Neural progenitor cell (in vitro differentiated cells): ENCODE results near the gene CLIP4. TPM values are rescaled to one million over a fixed set of nuclear protein-coding genes. Genes with fewer than 3 reads are reported as not detected.
A peak's percentile ranks its signal among the peaks of the same experiment; 100 is the strongest.

Experiments used
- DNase-seq: peaks from one replicate; pipeline ENCODE4 v3.0.0-alpha.2; 2016; ENCODE audit warnings: low spot score
- H2AFZ ChIP-seq: fragments of 200-600 bp; sonication (generic); replicated peaks from 2 replicates; pipeline ENCODE4 v1.6.1; 2016; ENCODE audit warnings: antibody characterized with exemption
- H3F3A ChIP-seq: fragments of 200-600 bp; sonication (generic); 2 replicates; pipeline ENCODE4 v1.6.1; 2016; ENCODE audit warnings: antibody characterized with exemption, low read depth
- H3K27ac ChIP-seq: fragments of 200-600 bp; sonication (generic); 2 replicates; pipeline ENCODE4 v1.5.1; 2016; ENCODE audit warnings: mild to moderate bottlenecking
- H3K27me3 ChIP-seq: fragments of 200-600 bp; sonication (generic); 2 replicates; pipeline ENCODE4 v1.6.1; 2016; ENCODE audit warnings: mild to moderate bottlenecking, moderate library complexity
- H3K36me3 ChIP-seq: fragments of 200-600 bp; sonication (generic); 2 replicates; pipeline ENCODE4 v1.5.1; 2016
- H3K4me1 ChIP-seq: fragments of 200-600 bp; sonication (generic); 2 replicates; pipeline ENCODE4 v1.6.1; 2016; ENCODE audit warnings: mixed run types
- H3K4me2 ChIP-seq: fragments of 200-600 bp; sonication (generic); 2 replicates; pipeline ENCODE4 v1.6.1; 2016
- H3K4me3 ChIP-seq: fragments of 200-600 bp; sonication (generic); 2 replicates; pipeline ENCODE4 v1.5.1; 2016
- H3K79me2 ChIP-seq: fragments of 200-600 bp; sonication (generic); 2 replicates; pipeline ENCODE4 v1.6.1; 2016; ENCODE audit warnings: low read depth
- H3K9ac ChIP-seq: fragments of 200-600 bp; sonication (generic); 2 replicates; pipeline ENCODE4 v1.6.1; 2016
- H3K9me3 ChIP-seq: fragments of 200-600 bp; sonication (generic); 2 replicates; pipeline ENCODE4 v1.5.1; 2016; ENCODE audit warnings: low read depth
- H4K20me1 ChIP-seq: fragments of 200-600 bp; sonication (generic); 2 replicates; pipeline ENCODE4 v1.6.1; 2016; ENCODE audit warnings: low read depth
- H3K27ac Mint-ChIP-seq: 3 replicates; pipeline ENCODE4 v1.8.0; 2021; ENCODE audit warnings: mixed read lengths
- H3K27me3 Mint-ChIP-seq: 2 replicates; pipeline ENCODE4 v1.8.0; 2022; ENCODE audit warnings: low read depth, mild to moderate bottlenecking, inconsistent platforms, moderate library complexity, mixed read lengths; ENCODE audit not compliant: insufficient read depth
- H3K36me3 Mint-ChIP-seq: 3 replicates; pipeline ENCODE4 v1.8.0; 2021; ENCODE audit warnings: mixed read lengths
- H3K4me1 Mint-ChIP-seq: 3 replicates; pipeline ENCODE4 v1.8.0; 2021; ENCODE audit warnings: mixed read lengths
- H3K4me3 Mint-ChIP-seq: 3 replicates; pipeline ENCODE4 v1.8.0; 2021; ENCODE audit warnings: mild to moderate bottlenecking, moderate library complexity, mixed read lengths
- H3K9me3 Mint-ChIP-seq: 3 replicates; pipeline ENCODE4 v1.8.0; 2020; ENCODE audit warnings: mixed read lengths
- CTCF ChIP-seq: fragments of 200-600 bp; sonication (generic); IDR thresholded peaks from 2 replicates; pipeline ENCODE4 v1.5.1; 2017; ENCODE audit warnings: antibody characterized with exemption, mild to moderate bottlenecking
- EZH2 ChIP-seq: fragments of 200-600 bp; sonication (generic); IDR thresholded peaks from 2 replicates; pipeline ENCODE4 v1.6.1; 2017; ENCODE audit warnings: antibody characterized with exemption, mild to moderate bottlenecking, moderate library complexity
- EZH2phosphoT487 ChIP-seq: fragments of 200-600 bp; sonication (generic); IDR thresholded peaks from 2 replicates; pipeline ENCODE4 v1.6.1; 2017; ENCODE audit warnings: antibody characterized with exemption
- total RNA-seq: library from RNA; depleted of rRNA; stranded (reverse); fragments of >200 nt; gene quantifications from 2 replicates; pipeline ENCODE4 v1.2.3, GENCODE V29; 2015; ENCODE audit warnings: low replicate concordance

CLIP4 gene
- total RNA-seq, 1 donor from 2014 or later = 2.1 TPM

GRCh38 chr2:29222381-29223179 lies 107.4 kb downstream of the CLIP4 start:
- Histone ChIP-seq H3K9me3 (no peaks in the 10 kb centered on the region), H3K4me2 (no peak overlapping the region), H3K79me2 (no peaks in the 10 kb centered on the region), H3K27ac (no peak overlapping the region), H3K36me3 (no peaks in the 10 kb centered on the region), H3K9ac (no peak overlapping the region), H3K4me3 (no peak overlapping the region), H3K27me3 (no peaks in the 10 kb centered on the region), H2AFZ (no peak overlapping the region), H3F3A (no peaks in the 10 kb centered on the region), H3K4me1 (no peaks in the 10 kb centered on the region), H4K20me1 (no peaks in the 10 kb centered on the region)
- H3K9me3 Mint-ChIP-seq = no peaks in the 10 kb centered on the region
- H3K4me1 Mint-ChIP-seq = peaks cover 12% of the 10 kb centered on the region
- TF ChIP-seq EZH2 = no peak
- no peak for TF ChIP-seq CTCF
- TF ChIP-seq EZH2phosphoT487 = no peak
- peaks cover 5% of the 10 kb centered on the region for H3K27me3 Mint-ChIP-seq
- no peak overlapping the region for H3K27ac Mint-ChIP-seq
- no peak overlapping the region for H3K4me3 Mint-ChIP-seq
- no peaks in the 10 kb centered on the region for H3K36me3 Mint-ChIP-seq
- no peak for DNase-seq

- H3K9me3 ChIP-seq = no peaks in the 10 kb centered on the region
- no peak overlapping the region for H3K4me3 Mint-ChIP-seq
- H4K20me1 ChIP-seq = no peaks in the 10 kb centered on the region
- H3K4me1 Mint-ChIP-seq = peaks cover 15% of the 10 kb centered on the region
- H3K36me3 ChIP-seq = no peaks in the 10 kb centered on the region
- no peak overlapping the region for H3K27ac ChIP-seq
- no peaks in the 10 kb centered on the region for H3K4me1 ChIP-seq
- H3K27ac Mint-ChIP-seq = no peak overlapping the region
- no peaks in the 10 kb centered on the region for H3K27me3 ChIP-seq
- H3K79me2 ChIP-seq = no peaks in the 10 kb centered on the region
- DNase-seq = no peak
- H3K9ac ChIP-seq = no peak overlapping the region
- TF ChIP-seq CTCF (no peak), EZH2 (no peak), EZH2phosphoT487 (no peak)
- H3K4me2 ChIP-seq = no peak overlapping the region
- no peaks in the 10 kb centered on the region for H3F3A ChIP-seq
- no peak overlapping the region for H2AFZ ChIP-seq
- H3K27me3 Mint-ChIP-seq = peaks cover 5% of the 10 kb centered on the region
- no peak overlapping the region for H3K4me3 ChIP-seq
- H3K9me3 Mint-ChIP-seq = no peaks in the 10 kb centered on the region
- no peaks in the 10 kb centered on the region for H3K36me3 Mint-ChIP-seq
Observed at GRCh38 chr2:29223257-29223656, 108.0 kb downstream of the CLIP4 start.

GRCh38 chr2:29223851-29224692 lies 108.9 kb downstream of the CLIP4 start:
- H3K4me2 ChIP-seq = no peak overlapping the region
- no peaks in the 10 kb centered on the region for H3K36me3 Mint-ChIP-seq
- H3K4me1 Mint-ChIP-seq = peaks cover 15% of the 10 kb centered on the region
- no peak overlapping the region for H3K4me3 Mint-ChIP-seq
- no peaks in the 10 kb centered on the region for H3K9me3 ChIP-seq
- H3K36me3 ChIP-seq = no peaks in the 10 kb centered on the region
- H4K20me1 ChIP-seq = no peaks in the 10 kb centered on the region
- H3K4me3 ChIP-seq = no peak overlapping the region
- DNase-seq = no peak
- no peaks in the 10 kb centered on the region for H3K4me1 ChIP-seq
- no peaks in the 10 kb centered on the region for H3K9me3 Mint-ChIP-seq
- H3K9ac ChIP-seq = no peak overlapping the region
- H3K79me2 ChIP-seq = no peaks in the 10 kb centered on the region
- H3F3A ChIP-seq = no peaks in the 10 kb centered on the region
- peaks cover 5% of the 10 kb centered on the region for H3K27me3 Mint-ChIP-seq
- H3K27ac Mint-ChIP-seq = peak overlapping the region; percentile 22
- no peak overlapping the region for H2AFZ ChIP-seq
- H3K27me3 ChIP-seq = no peaks in the 10 kb centered on the region
- no peak overlapping the region for H3K27ac ChIP-seq
- no peak for TF ChIP-seq EZH2
- no peak for TF ChIP-seq EZH2phosphoT487
- TF ChIP-seq CTCF = no peak
